Hypothalamus (tissue), 51 donors: ENCODE data around the gene TNN.

ENCODE experiments used
- DNase-seq, 51 donors: peaks; one replicate each; lab custom pipeline; 2025; lab: John Stamatoyannopoulos, UW

TNN gene

GRCh38 chr1:175137369-175137768 lies 69.7 kb downstream of the TNN start:
- DNase-seq = no peak

DNA sequence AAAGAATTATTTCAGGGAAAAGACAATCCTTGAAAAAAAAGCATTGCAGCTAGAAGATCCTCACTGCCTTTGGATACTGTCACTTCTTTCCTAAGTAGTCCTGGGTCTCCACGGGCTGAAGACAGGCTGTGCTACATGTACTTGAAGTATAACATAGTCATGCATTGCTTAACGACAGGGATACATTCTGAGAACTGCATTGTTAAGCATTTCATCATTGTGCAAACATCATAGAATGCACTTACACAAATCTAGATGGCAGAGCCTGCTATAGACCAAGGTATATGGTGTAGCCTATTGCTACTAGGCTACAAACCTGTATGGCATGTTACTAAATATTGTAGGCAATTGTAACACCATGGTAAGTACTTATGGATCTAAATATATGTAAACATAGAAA lies 70.9 kb downstream of the TNN start:
- no peak for DNase-seq

GRCh38 chr1:175145899-175146528 lies 78.4 kb downstream of the TNN start:
- DNase-seq = no peak

DNA sequence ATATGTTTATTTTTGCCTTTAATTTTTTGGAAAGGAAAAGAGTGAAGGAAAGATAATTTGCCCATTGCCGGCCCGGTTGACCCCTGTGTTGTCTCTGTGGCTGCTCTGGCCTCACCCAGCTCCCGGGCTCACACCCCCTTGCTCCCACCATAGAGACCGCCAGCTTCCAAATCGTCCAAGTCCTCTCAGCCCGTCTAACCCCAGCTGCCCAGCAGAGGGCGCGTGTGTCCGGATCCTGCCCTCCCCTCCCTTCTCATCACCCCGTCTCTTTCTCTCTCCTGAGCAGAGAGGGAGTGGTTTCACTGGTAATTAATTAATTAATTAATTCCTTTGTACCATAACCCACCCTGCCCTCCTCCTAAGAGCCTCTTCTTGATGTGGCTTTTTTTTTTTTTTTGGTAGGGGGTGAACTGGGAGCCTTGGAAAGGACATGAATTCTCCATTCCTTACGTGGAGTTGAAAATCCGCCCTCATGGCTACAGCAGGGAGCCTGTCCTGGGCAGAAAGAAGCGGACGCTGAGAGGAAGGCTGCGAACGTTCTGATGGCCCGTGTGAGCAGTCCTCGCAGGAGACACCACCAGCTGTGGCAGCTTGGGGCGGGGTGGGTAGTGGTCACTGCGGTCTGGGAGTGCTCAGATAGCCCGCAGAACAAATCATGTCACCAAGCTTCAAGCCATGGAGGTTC lies 79.0 kb downstream of the TNN start:
- peak in 29 of 51 donors; percentile 3 to 64 (median 15) for DNase-seq

GRCh38 chr1:175147569-175147968 lies 79.9 kb downstream of the TNN start:
- no peak for DNase-seq

GRCh38 chr1:175148068-175148467 lies 80.4 kb downstream of the TNN start:
- DNase-seq = no peak

DNA sequence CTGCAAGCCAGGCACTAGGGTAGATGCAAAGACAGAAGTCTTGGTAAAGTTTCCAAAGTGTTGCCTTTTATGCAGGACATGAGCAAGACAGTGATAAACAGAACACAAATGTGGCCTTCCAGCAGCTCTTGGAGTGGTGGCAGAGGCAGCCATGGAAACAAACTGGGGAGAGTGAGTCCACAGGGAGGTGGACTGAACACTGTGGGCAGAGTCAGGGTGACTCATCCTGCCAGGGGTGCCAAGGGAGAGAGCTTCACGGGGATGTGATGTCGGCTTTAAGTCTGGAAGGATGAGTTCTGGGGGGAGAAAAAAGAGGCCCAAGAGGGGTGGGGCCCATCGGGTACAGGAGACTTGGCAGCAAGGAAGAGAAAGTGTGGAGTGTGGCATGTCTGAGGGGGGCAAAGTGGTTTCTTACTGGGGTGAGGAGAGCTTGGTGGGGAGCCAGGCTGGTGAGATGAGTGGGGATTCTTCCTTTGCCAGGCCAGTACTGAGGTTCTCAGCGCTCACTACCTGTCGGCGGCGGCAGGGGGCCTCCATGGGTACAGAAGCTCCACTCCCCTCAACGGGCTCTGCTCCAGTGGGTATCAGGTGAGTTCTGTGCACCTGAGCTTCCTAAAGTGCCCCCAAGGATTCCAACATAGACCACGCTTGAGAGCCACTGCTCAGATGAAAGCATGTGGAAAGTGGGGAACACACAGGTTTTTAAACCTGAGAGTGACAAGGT lies 83.1 kb downstream of the TNN start:
- peak in 9 of 51 donors; percentile 5 to 45 (median 20) for DNase-seq

GRCh38 chr1:175152006-175152652 lies 84.5 kb downstream of the TNN start:
- DNase-seq = peak in 38 of 51 donors; percentile 2 to 67 (median 24)

GRCh38 chr1:175154629-175155472 lies 87.2 kb downstream of the TNN start:
- DNase-seq = peak in 34 of 51 donors; percentile 2 to 69 (median 28)

- no peak for DNase-seq
Observed at GRCh38 chr1:175155473-175155856, 87.8 kb downstream of the TNN start.

GRCh38 chr1:175155936-175156335 lies 88.3 kb downstream of the TNN start:
- no peak for DNase-seq

DNA sequence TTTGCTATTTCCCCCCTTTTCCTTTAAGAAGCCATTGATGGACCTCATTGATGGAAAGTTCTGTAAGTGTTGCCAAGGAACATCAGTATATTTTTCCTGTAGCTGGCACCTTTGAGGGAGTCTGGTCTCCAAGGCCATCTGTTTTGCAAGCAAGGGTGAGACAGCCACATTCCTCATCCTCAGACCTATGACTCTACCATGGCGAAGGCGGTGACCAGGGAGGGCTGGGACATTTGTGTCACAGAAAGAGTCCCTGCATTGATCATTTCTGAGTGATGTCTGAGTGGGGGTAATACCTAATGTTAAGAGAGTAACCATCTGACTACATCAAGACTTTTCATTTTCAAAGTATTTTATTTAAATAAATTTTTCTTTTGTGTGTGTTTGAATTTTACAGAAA lies 89.6 kb downstream of the TNN start:
- DNase-seq = no peak

DNA sequence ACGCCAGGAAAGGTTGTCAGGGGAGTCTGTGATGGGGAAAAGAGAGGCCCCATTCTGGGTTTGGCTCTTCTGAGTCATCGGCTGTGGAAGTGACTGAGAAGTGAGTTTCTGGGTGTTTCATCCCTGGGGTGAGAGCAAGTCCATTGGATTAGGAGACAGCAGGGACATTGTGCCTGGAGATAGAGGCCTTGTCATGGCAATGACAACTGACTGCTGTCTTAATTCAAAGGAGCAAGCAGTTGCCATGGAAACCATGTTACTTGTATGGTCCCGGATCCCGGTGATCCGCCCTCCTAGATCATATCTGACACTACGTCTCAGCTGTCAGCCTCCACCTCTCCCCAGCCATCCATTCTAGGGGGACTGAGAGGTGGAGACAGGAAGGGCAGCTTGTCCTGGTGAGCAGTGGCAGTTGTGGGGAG lies 90.5 kb downstream of the TNN start:
- DNase-seq = peak in 6 of 51 donors; percentile 7 to 25 (median 10)

DNA sequence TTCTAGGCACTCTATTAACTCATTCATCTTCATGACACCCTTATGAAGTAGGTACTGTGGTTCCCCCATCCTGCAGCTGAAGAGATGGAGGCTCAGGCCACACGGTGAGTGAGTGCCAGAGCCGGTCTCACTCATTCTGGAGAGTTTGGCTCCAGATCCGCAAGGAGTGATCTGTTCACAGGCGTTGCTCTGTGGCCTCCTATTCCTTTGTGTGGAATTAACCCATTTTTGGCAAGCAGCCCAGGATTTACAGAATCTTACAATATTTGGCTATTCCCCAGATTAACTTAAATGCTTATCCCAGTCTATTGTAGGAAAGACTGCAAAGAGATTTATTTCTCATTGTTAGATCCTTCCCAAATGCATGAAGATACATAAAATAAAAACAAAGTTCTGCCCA lies 95.3 kb downstream of the TNN start:
- no peak for DNase-seq

- DNase-seq = no peak
Observed at GRCh38 chr1:175163702-175164101, 96.1 kb downstream of the TNN start.

DNA sequence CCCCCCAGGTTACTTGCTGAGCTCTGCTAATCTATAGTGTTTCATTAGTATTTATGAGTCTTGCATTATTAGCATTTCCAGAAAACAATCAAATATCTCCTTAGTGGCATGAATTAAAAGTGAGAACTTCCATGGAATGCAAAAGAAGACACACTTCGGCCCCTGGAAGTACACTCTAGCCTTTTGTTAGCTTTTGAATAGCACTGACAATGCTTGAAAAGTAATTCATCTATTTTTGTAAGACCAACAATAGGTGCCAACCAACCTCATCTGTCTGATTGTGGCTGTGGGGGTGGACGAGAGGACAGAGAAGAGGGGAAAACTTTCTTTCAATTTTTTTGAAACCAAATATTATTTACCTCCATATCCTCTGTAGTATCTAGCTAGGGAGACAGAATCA lies 97.1 kb downstream of the TNN start:
- DNase-seq = no peak

DNA sequence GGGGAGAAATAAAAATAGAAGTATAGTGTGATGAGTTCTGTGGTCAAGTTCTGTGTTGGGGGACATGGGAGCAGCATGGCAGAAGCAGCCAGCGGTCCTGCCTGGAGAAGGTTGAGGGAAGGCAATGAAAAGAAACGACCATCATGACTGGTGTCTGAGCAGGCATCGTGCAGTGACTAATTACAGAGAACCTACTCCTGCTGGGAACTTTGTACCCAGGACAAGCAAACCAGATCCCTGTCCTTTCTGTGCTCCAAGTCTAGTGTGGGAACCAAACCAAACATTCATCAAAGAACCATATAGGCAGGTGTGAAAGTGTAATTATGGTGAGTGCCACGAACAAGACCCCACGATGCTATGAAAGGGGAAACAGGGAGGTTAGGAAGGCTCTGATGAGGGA lies 99.1 kb downstream of the TNN start:
- no peak for DNase-seq

- no peak for DNase-seq
Observed at GRCh38 chr1:175167861-175168260, 100.2 kb downstream of the TNN start.

DNA sequence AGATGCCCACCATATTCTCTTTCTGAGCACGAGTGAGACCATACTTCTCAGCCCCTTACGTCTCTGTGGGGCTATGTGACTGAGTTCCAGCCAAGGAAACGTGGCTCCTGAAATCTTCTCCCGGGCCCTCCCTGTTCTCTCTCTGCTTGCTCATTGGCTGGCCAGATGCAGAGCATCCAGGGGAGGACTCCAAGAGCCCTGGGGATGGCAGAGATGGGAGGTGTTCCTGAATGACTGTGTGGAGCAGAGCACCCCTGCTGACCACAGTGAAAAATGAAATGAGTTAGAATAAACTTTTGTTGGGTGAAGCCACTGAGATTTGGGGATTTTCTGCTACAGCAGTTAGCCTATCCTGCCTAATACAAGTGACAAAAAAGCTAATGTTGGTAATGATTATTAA lies 101.1 kb downstream of the TNN start:
- no peak for DNase-seq

DNA sequence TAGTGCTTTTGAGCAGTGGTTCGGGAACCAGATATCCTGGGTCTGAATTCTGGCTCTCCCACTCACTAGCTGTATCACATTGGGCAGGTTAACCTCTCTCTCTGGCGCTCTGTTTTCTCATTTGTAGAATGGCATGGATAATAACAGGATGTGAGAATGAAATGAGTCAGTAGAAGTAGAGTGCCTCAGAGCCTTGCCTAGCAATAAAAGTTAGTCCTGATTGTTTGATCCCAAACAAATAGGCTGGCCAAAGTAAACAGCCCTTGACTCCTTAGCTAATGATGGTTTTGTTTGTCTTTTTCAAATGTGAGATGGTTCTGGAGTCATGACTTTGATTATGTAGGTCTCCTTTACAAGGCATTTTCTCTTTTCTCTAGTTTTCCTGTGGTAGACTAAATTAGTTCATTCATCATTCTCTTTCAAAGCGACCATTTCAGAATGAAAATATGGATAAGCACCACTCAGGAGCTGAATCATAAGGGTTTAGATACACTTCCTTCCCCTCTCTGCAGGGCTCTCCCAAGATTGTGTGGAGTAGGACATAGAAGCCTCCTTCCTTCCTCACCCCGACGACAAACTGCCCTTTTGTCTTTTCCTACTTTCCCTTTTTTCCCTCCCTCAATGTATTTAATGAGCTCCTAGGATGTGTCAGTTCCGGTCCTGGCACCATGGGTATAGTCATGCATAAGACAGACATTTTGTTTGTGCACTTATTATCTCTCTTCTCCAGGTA lies 101.8 kb downstream of the TNN start:
- no peak for DNase-seq
